ENCODE results near the gene MYO19.

Gene MYO19

DNA sequence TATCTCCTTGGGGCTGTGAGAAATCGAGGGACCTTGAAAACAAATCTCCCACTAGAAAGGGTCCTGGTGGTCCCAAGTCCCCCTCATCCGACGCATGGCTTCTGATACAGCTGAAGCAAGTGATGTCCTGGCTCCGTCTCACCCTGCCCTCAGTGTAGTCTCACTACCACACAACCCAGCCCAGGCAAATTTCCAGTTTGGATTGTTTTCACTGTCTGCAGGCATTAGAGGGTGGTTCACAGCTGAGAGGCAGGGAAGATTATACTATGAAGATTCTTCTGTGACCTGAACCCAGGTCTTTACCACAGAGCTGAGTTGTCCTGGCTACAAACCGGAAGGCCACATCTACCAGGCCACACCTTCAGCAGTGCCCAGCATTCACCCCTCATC is 30.5 kb downstream of the MYO19 start:
- no peak for DNase-seq (ENCODE audit: low read depth in 1 of 2, low spot score in 1 of 2)
- TF ChIP-seq, protein P1, sequence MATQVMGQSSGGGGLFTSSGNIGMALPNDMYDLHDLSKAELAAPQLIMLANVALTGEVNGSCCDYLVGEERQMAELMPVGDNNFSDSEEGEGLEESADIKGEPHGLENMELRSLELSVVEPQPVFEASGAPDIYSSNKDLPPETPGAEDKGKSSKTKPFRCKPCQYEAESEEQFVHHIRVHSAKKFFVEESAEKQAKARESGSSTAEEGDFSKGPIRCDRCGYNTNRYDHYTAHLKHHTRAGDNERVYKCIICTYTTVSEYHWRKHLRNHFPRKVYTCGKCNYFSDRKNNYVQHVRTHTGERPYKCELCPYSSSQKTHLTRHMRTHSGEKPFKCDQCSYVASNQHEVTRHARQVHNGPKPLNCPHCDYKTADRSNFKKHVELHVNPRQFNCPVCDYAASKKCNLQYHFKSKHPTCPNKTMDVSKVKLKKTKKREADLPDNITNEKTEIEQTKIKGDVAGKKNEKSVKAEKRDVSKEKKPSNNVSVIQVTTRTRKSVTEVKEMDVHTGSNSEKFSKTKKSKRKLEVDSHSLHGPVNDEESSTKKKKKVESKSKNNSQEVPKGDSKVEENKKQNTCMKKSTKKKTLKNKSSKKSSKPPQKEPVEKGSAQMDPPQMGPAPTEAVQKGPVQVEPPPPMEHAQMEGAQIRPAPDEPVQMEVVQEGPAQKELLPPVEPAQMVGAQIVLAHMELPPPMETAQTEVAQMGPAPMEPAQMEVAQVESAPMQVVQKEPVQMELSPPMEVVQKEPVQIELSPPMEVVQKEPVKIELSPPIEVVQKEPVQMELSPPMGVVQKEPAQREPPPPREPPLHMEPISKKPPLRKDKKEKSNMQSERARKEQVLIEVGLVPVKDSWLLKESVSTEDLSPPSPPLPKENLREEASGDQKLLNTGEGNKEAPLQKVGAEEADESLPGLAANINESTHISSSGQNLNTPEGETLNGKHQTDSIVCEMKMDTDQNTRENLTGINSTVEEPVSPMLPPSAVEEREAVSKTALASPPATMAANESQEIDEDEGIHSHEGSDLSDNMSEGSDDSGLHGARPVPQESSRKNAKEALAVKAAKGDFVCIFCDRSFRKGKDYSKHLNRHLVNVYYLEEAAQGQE (IDR thresholded peaks at IDR 0.05; ENCODE audit: insufficient replicate concordance, low read depth), result no peak
- TF ChIP-seq CTCF (IDR thresholded peaks at IDR 0.05; ENCODE audit: insufficient read depth, low read length), result no peak
- TF ChIP-seq GABPA (IDR thresholded peaks at IDR 0.05; ENCODE audit: low read depth), result no peak
- no peak for TF ChIP-seq SPI1 (IDR thresholded peaks at IDR 0.05; ENCODE audit: borderline replicate concordance, low read depth)
- TF ChIP-seq POLR2AphosphoS5 (IDR thresholded peaks at IDR 0.05; ENCODE audit: low read depth), result no peak
- no peak overlapping the region for H3K27ac ChIP-seq (replicated peaks)
- no peaks in the 10 kb centered on the region for H3K27me3 ChIP-seq (ENCODE audit: insufficient read depth, poor library complexity, severe bottlenecking)
- H3K4me3 ChIP-seq (replicated peaks; ENCODE audit: insufficient read depth, low read length), result no peak overlapping the region

DNA sequence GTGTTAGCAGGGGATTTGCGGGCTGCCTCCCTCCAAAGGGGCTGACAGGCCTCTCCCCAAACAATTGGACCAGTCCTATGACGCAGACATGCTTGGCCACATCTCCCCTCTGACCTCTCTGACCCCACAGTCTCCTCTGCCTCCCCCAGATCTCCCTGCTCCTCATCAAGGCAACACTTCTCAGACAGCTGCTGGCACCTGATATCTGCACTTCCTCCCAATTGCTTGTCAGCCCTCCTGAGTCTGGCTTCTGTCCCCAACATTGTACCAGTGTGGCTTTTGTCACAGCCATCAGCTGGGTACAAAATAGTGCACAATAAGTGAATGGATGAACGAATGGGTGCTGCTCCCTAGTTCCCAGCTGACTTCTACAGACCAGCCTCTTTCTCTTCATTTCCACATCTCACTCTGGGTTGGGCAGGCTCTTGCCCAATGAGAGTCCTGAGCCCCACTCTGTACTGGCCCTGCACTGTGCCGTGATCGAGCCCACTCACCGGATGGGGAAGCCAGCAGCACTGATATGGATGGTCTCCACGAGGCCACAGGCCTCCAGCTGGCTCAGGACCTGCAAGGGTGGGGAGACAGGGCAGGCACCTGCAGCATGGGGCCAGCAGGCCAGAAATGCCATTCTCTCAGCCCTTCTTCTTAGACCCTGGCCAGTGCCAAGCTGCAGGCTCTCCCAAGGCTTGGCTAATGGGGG is 31.1 kb downstream of the MYO19 start:
- Histone ChIP-seq H3K4me3 (replicated peaks; ENCODE audit: insufficient read depth, low read length) (no peak overlapping the region), H3K27ac (replicated peaks) (no peak overlapping the region), H3K27me3 (ENCODE audit: insufficient read depth, poor library complexity, severe bottlenecking) (no peaks in the 10 kb centered on the region)
- DNase-seq (ENCODE audit: low read depth in 1 of 2, low spot score in 1 of 2), result no peak
- TF ChIP-seq POLR2AphosphoS5 (IDR thresholded peaks at IDR 0.05; ENCODE audit: low read depth), result no peak
- TF ChIP-seq, protein P1 (IDR thresholded peaks at IDR 0.05; ENCODE audit: insufficient replicate concordance, low read depth), result no peak
- TF ChIP-seq CTCF (IDR thresholded peaks at IDR 0.05; ENCODE audit: insufficient read depth, low read length), result no peak
- TF ChIP-seq GABPA (IDR thresholded peaks at IDR 0.05; ENCODE audit: low read depth), result no peak
- no peak for TF ChIP-seq SPI1 (IDR thresholded peaks at IDR 0.05; ENCODE audit: borderline replicate concordance, low read depth)

GRCh38 chr17:36501963-36502362 is 32.7 kb downstream of the MYO19 start:
- TF ChIP-seq CTCF (IDR thresholded peaks at IDR 0.05; ENCODE audit: insufficient read depth, low read length) (no peak), GABPA (IDR thresholded peaks at IDR 0.05; ENCODE audit: low read depth) (no peak), SPI1 (IDR thresholded peaks at IDR 0.05; ENCODE audit: borderline replicate concordance, low read depth) (no peak), POLR2AphosphoS5 (IDR thresholded peaks at IDR 0.05; ENCODE audit: low read depth) (no peak)
- TF ChIP-seq, protein P1 (IDR thresholded peaks at IDR 0.05; ENCODE audit: insufficient replicate concordance, low read depth), result no peak
- no peak overlapping the region for H3K27ac ChIP-seq (replicated peaks)
- no peak overlapping the region for H3K4me3 ChIP-seq (replicated peaks; ENCODE audit: insufficient read depth, low read length)
- DNase-seq (ENCODE audit: low read depth in 1 of 2, low spot score in 1 of 2), result no peak
- H3K27me3 ChIP-seq (ENCODE audit: insufficient read depth, poor library complexity, severe bottlenecking), result no peaks in the 10 kb centered on the region
